Stimulated activated CD4-positive, alpha-beta T cell treated with anti-CD3 and anti-CD28 coated beads, TNF-alpha, amount 100 ng/mL, for 24 hours (primary cell): Measurements from ENCODE around the gene MLST8.

Experiments used
- DNase-seq, 3 experiments: peaks; one replicate each; pipeline ENCODE4 v3.0.0-alpha.2; 2020; ENCODE audit warnings: low read depth in 3 of 3

MLST8 gene

GRCh38 chr16:2173366-2173765 is 31.9 kb upstream of the MLST8 start:
- DNase-seq, result no peak

DNA sequence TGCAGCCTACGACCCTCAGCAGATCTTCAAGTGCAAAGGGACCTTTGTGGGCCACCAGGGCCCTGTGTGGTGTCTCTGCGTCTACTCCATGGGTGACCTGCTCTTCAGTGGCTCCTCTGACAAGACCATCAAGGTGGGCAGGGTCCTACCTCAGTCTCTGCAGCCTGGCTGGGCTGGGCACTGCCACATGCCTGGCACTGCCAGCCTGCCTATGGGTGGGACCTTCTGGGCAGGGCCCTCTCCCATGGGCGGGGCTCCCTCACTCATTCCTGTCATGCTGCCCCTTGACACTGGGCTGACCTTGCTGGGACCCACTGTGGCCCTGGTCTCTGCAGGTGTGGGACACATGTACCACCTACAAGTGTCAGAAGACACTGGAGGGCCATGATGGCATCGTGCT is 31.3 kb upstream of the MLST8 start:
- DNase-seq, result no peak

- no peak for DNase-seq
These were observed 30.7 kb upstream of the MLST8 start for GRCh38 chr16:2174396-2175131.

DNA sequence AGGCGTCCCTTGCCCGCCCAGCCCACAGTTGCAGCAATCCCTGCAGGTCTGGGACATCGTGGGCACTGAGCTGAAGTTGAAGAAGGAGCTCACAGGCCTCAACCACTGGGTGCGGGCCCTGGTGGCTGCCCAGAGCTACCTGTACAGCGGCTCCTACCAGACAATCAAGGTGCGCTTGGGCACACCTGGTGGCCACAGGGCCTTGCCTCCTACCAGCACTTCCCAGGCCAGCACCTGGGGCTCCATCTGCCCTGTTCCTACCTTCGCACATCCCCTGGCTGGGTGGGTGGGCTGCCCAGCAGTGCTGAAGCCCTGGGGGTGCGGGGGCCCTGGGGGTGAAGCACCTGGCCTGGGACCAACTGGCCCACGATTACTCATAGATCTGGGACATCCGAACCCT is 29.8 kb upstream of the MLST8 start:
- no peak for DNase-seq

DNA sequence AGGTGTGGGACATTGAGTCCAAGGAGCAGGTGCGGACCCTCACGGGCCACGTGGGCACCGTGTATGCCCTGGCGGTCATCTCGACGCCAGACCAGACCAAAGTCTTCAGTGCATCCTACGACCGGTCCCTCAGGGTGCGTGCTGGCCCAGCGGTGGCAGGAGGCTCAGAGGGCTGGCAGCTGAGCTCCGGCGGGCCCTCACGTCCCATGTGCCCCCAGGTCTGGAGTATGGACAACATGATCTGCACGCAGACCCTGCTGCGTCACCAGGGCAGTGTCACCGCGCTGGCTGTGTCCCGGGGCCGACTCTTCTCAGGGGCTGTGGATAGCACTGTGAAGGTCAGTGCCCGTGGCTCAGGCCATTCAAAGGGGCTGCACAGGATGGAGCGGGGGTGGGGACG is 29.2 kb upstream of the MLST8 start:
- no peak for DNase-seq

DNA sequence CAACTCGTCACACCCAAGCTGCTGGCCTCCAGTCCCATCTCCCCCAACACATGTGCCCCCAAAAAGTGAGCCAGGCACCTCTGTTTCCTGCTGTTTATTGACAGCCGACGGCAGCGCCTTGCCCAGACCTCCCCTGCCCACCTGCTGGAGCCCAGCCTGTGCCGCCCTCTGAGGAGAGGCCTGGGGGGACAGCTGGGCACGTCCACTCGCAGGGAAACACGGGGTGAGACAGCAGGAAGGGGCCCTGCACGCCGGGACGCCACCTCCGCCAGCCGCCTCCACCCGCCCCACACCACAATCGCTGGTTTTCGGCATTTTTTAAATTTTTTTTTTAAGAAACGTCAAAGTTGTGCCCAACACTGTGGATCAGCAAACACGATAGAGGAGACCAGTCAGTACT is 28.2 kb upstream of the MLST8 start:
- no peak for DNase-seq

DNA sequence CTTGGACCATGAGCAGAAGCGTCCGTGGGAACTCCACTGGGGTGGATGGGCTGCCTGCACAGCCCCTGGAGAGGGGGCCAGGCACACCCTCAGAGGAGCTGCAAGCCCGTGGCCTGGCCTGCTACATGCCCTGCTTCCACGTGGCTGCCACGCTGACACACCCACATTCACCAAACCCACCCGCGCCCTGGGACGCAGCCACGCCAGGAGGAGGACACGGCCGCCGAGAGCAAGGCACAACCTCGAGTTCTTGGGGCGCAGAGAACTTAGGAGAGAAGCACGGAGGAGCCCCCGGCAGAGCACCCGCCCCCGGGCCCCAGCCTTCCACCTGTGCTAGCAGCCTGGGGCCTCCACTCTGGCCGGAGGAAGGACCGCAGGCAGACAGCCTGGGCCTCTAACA is 27.7 kb upstream of the MLST8 start:
- no peak for DNase-seq

DNA sequence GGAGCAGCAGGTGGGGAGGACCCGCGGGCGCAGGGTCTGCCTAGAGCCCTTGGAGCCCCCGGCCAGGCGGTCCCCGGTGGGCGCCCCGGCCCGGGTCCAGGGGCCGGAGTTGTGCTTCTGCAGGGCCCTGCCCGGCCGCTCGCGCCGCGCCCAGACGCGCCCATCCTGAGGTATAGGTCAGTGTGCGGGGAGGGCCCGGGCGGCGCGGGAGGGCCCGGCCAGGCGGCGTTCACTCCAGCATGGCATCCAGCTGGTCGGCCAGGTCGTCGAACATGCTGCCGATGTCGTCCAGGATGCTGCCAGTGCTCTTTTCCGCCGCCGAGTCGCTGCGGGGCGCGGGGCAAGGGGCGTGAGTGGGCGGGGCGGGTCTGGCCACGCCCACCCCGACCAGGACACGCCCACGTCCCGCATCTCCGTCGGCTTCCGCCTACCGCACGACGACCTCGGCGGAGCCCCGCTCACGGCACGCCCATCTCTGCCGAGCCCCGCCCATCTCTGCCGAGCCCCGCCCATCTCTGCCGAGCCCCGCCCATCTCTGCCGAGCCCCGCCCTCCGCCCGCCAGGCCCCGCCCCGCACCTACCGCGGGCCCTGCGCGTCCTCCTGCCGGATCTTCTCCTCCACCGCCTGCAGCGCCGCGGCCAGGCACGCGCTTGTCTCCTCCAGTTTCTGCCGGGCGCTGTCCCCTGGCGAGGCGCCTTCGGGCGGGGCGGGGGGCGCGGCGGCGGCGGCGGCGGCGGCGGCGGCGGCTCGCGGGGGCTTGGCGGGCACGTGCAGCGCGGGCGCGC is 26.7 kb upstream of the MLST8 start:
- no peak for DNase-seq

DNA sequence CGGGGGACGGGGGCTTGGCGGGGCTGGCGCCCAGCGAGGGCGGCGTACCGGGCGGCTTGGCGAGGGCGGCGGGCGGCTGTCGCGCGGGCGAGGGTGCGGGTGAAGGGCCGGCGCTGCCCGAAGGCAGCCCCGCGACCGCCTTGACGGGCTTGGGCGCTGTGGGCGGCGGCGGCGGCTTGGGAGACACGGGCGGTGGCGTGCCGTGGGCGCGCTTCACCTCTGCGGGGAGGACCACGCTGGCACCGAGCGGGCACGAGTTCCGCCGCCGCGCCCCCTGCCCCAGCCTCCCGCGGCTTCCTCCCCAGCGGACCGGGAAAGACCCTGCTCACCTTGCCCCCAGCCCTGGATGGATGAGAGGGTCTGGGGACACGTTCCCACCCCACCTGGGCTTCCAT is 26.1 kb upstream of the MLST8 start:
- no peak for DNase-seq

DNA sequence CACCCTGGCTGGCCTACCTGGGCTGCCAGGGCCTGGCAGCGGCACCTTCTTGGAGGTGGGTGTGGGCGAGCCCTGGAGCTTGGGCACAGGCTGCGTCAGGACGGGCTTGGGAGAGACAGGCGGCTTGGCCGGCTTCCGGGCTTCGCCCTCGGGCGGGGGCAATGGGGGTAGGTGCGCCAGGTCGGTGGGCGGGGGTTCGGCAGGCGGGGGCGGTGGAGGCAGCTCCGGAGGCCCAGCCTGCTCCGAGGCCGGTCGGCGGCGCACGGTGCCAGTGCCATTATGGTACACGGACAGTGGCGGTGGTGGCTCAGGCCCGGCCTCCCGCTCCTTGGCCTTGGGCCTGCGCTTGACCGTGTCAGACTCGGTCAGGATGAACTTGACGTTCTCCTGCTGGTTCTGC is 25.7 kb upstream of the MLST8 start:
- no peak for DNase-seq

DNA sequence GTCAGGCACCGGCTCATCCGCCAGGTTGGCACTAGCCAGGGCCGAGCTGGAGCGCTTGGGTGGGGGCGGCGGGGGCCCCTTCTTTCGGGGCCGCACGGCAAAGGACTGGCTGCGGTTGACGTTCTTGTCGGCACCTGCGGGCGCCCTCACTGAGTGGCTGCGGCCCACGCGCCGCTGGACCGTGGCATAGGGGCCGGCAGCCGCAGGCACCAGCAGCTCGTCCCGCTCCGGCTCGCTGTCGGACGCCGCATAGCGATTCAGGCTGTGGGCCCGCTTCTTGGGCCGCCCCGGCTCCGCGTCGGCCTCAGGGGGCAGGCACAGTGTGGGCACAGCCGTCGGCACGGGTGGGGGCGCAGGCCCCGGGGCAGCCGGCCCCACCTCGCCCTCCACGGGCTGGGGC is 24.8 kb upstream of the MLST8 start:
- no peak for DNase-seq

- no peak for DNase-seq
These were observed 24.0 kb upstream of the MLST8 start for GRCh38 chr16:2180962-2181923.

- DNase-seq, result no peak
These were observed 23.3 kb upstream of the MLST8 start for GRCh38 chr16:2181952-2182351.

DNA sequence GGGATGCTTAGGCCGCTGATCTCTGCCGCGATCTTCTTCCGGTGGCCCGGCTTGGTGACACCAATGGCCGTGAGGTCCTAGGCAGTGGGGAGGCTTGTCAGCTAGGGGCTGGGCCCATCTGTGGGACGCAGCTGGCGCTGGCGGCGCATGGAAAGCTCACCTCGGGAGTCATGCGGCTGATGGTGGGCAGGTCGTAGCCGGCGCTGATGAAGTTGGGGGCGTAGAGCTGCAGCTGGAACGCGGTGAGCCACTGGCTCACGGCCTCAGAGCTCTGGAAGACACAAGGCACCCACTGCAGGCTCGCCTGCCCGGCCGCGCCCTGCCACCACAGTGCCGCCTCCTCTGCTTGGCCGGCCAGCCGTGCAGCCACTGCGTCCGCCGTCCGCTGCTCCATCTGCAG is 21.6 kb upstream of the MLST8 start:
- DNase-seq, result no peak

DNA sequence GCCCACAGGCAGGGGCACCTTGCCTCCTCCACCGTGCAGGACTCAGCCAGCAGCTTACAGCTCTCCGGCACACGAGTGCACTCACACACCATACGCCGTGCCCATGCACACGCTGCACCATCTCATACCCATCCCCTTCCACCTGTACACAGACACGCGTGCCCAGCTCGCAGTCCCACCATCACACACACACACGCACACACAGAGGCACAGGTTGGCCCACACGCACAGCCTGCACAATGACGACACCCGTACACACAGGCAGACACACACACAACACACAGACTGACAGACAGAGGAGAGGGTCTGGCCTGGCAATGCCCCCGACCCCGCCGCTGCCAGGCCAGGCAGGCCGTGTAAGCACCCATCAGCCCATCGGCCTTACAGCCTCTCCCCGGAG is 20.9 kb upstream of the MLST8 start:
- DNase-seq, result no peak

DNA sequence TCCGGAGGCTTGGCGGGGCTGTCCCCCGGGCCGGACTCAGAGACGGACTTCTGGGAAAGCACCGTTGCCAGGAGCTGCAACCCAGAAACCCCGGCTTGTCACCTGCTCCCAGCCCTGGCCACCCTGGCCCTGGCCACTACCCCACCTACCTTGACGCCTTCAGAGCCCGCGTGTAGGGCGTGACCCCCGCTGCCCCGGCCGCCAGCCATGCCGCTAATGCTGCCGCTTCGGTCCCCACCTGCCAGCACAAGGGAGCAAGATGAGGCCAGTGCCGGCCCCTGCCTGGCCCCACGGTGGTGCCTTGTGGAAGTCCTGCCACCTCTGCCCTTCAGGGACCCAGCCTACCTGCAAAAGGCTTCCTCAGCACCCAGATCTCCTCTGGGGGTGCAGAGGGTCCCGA is 20.3 kb upstream of the MLST8 start:
- no peak for DNase-seq

DNA sequence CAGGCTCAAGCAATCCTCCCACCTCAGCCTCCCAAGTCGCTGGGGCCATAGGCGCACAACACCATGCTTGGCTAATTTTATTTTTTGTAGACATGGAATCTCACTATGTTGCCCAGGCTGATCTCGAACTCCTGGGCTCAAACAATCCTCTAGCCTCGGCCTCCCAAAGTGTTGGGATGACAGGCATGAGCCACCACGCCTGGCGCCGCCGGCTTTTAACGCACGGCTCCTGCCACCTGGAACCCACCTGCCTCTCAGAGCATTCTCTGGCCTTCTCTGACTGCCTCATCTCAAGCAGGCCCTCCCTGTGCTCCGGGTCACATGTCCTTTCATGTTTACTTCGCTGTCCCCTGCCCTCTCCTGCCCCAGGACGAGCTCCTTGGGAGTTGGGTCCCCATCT is 19.2 kb upstream of the MLST8 start:
- DNase-seq, result no peak

- no peak for DNase-seq
These were observed 18.7 kb upstream of the MLST8 start for GRCh38 chr16:2186505-2186904.

DNA sequence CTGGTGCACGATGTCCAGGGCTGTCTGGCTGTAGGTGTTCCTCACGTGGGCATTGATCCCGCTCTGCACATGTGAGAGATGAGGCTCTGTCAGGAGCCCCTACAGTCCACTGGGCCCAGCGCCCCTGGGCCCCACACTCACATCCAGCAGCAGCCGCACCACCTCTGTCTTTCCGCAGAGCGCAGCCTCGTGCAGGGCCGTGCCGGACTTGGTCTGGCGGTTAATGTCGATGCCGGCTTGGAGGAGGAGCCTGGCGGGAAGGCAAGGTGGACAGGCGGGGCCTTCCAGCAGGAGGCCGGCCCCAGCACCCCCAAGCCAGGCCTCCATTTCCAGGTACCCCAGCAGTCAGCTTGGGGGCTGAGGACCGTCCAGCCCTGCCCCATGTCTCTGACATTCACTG is 18.0 kb upstream of the MLST8 start:
- DNase-seq, result no peak

DNA sequence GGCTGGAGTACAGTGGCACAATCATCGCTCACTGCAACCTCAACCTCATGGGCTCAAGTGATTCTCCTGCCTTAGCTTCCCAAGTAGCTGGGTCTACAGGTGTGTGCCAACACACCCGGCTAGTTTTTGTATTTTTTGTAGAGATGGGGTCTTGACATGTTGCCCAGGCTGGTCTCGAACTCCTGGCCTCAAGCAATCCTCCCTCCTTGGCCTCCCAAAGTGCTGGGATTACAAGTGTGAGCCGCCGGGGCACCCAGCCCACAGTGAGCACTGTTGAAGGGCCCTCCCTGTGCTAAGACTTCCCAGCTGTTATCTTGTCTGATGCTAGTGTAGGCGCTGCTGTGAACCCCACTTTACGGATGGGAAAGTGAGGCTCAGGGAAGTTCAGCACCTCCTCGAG is 16.9 kb upstream of the MLST8 start:
- no peak for DNase-seq

DNA sequence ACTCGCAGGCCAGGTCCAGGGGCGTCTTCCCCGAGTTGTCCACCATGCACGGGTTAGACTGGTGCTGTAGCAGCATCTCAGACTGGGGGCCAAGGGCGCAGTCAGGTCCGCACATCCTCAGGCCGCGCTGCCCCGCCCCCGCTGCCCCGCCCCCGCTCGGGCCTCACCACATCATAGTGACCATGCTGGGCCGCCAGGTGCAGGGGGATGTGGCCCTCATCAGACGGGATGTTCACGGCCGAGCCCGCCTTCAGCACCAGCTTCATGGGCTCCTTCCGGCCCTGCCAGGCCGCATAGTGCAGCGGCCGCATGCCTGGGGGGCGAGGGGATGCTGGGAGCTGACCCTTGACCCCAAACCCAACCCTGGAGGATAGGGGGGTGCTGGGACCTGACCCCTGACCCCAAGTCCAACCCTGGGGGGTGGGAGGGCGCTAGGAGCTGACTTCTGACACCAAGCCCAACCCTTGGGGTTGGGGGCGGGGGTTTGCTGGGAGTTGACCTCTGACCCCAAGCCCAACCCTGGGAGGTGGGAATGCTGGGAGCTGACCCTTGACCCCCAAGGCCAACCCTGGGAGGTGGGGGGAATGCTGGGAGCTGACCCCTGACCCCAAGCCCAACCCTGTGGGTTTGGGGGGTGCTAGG is 15.9 kb upstream of the MLST8 start:
- DNase-seq, result no peak
